Measurements from ENCODE around the gene CDH23.

Gene CDH23

DNA sequence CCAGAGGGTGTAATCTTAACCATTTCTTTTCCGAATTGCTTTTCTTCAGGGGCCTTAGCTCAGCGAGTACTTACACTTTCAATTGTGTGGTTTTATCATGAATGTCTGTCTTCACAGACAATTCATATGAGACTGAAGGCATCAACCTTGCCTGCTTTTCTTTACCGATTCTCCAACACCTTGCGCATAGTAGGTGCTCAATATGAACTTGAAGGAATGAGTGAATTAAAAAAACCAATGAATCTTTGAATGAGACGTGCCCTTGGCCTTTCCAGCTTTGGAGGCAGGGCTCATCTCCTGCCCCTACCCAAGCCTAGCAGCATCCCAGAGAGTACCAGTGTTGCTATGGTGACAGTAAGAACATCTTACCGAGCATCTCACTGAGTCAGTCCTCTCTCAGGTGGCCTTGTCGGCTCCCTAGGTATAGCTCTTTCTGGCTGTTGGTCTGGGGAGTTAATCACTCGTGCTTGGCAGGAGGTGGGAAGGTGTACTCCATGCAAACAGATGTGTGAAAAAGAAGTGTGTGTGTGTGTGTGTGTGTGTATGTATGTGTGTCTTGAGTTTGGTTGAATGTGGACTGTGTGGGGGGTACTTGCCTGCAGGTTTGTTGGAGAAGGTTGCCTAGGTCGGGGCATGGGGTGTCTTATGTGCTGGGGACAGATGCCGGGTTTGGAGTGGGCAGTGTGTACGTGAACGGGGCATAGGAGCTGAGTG lies 215.1 kb downstream of the CDH23 start:
- H3K4me3 ChIP-seq (ENCODE audit: low read depth, low read length): no peak overlapping the region
- TF ChIP-seq, protein P1, sequence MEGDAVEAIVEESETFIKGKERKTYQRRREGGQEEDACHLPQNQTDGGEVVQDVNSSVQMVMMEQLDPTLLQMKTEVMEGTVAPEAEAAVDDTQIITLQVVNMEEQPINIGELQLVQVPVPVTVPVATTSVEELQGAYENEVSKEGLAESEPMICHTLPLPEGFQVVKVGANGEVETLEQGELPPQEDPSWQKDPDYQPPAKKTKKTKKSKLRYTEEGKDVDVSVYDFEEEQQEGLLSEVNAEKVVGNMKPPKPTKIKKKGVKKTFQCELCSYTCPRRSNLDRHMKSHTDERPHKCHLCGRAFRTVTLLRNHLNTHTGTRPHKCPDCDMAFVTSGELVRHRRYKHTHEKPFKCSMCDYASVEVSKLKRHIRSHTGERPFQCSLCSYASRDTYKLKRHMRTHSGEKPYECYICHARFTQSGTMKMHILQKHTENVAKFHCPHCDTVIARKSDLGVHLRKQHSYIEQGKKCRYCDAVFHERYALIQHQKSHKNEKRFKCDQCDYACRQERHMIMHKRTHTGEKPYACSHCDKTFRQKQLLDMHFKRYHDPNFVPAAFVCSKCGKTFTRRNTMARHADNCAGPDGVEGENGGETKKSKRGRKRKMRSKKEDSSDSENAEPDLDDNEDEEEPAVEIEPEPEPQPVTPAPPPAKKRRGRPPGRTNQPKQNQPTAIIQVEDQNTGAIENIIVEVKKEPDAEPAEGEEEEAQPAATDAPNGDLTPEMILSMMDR (IDR thresholded peaks at IDR 0.05; ENCODE audit: borderline replicate concordance, insufficient read depth, low read depth, low read length): no peak

DNA sequence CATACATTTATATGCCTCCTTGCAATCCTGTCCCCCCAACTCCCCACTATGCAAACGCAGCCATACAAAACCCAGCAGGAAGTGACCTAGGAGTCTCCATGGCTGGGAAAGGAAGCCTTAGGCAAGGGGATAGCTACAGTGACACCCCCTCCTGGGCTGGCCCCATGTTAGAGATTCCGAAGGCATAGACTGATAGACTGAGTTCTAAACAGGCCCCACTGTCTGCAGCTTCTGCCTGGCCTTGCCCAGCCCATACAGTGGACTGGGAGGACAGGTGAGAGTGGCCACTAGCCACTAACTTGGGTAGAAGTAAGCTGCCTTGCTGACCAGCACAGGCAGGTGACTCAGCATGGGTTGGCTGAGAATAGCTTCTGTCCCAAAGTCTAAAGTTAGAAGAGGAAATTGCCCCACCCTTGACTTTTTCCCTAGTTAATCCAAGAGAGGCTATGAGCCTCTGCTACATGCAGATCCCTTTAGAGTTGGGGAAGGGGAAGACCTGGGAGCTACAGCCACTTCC lies 216.6 kb downstream of the CDH23 start:
- H3K4me3 ChIP-seq (ENCODE audit: low read depth, low read length): no peak overlapping the region
- TF ChIP-seq, protein P1 (IDR thresholded peaks at IDR 0.05; ENCODE audit: borderline replicate concordance, insufficient read depth, low read depth, low read length): no peak

DNA sequence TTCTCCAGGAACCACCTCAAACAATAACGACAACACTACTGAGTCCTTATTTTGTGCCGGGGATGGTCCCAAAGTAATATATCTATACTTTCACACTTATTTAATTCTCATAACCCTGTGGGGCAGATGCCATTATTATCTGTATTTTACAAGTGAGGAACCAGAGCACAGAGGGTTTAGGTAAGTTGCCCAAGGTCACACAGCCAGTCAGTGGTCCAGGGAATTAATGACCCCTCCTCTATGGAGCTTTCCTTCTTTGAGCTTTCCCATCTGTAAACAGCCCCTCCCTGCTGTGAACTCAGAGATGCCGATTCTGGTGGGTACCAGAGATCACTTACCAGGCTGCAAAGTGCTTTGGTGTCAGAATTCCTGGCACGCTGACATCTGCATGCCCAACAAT lies 217.2 kb downstream of the CDH23 start:
- TF ChIP-seq, protein P1 (IDR thresholded peaks at IDR 0.05; ENCODE audit: borderline replicate concordance, insufficient read depth, low read depth, low read length): no peak
- no peak overlapping the region for H3K4me3 ChIP-seq (ENCODE audit: low read depth, low read length)

DNA sequence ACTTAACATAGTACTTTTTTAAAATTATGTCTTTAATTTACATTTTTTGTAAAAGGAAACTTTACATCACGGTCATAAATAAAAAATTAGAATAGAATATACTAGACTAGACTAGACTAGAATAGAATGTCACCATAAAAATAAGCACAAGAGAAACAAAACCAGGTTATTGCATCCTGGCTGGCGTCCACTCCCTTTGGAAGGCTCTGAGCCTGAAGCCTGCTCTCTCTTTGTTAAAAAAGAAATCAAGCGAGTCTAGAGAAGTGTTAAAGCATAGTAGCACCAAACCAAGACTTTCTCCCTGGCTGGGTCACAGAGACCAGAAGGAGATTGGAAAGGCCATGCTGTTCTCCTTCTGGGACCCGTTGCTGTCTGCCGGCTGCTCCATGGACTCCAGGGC lies 218.2 kb downstream of the CDH23 start:
- TF ChIP-seq, protein P1 (IDR thresholded peaks at IDR 0.05; ENCODE audit: borderline replicate concordance, insufficient read depth, low read depth, low read length): no peak
- H3K4me3 ChIP-seq (ENCODE audit: low read depth, low read length): no peak overlapping the region

- TF ChIP-seq, protein P1 (IDR thresholded peaks at IDR 0.05; ENCODE audit: borderline replicate concordance, insufficient read depth, low read depth, low read length): no peak
- no peak overlapping the region for H3K4me3 ChIP-seq (ENCODE audit: low read depth, low read length)
Observed at GRCh38 chr10:71615538-71616329, 219.0 kb downstream of the CDH23 start.

GRCh38 chr10:71616817-71617654 lies 220.3 kb downstream of the CDH23 start:
- H3K4me3 ChIP-seq (ENCODE audit: low read depth, low read length): no peak overlapping the region
- TF ChIP-seq, protein P1 (IDR thresholded peaks at IDR 0.05; ENCODE audit: borderline replicate concordance, insufficient read depth, low read depth, low read length): no peak

All from GM12875 (cell line).